ENCODE data around the gene IGFBPL1.
"Not testable (repeated sequence)": the region's sequence is repeated elsewhere in the genome, so short reads cannot be mapped to it uniquely, and the experiment has no call there.

The IGFBPL1 gene

DNA sequence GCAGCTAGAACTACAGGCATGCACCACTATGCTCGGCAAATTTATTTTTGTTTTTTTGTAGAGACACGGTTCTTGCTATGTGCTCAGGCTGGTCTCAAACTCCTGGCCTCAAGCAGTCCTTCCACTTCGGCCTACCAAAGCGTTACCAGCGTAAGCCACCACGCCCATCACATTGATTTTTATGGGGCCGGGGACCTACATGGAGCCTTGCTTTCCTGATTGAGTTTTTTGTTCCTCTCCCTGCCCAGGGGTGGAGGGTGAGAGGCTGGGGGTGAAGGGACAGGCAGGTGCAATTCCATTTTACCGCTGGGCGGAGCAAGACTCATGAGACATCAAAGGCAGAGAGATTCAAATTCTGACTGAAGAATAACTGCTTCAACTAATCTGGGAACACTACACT is 29.8 kb downstream of the IGFBPL1 start:
- DNase-seq = no peak

DNA sequence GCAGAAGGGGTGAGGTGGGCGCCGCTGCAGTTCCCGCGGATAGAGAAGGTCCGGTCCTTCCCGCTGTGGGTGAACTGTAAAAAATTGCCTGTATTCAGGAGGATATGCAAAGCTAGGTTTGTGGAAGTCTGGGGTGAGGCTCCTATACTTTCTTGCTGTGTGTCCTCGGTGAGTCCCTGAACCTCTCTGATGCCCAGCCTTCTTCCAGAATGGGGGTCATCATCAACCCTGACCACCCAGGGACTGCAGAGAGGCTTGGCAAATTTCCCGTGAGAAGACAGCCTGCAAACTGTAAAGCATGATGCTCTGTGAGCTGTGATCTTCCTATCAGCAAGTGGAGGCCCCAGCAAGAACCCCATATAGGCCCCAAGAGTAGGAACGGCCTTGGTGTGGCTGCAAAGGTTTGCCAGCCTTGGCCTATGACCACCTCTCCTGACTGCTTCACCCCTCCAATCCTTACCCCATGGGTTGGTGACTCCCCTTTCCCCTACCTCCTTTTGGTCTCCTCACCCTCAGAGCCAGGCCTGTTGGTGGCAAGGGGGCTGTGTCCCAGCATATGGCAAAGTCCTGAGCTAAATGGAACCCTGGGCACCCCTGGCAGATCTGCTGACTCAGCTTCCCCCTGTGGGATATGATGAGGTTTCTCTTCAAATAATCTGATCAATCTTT is 31.0 kb downstream of the IGFBPL1 start:
- no peak for DNase-seq

DNA sequence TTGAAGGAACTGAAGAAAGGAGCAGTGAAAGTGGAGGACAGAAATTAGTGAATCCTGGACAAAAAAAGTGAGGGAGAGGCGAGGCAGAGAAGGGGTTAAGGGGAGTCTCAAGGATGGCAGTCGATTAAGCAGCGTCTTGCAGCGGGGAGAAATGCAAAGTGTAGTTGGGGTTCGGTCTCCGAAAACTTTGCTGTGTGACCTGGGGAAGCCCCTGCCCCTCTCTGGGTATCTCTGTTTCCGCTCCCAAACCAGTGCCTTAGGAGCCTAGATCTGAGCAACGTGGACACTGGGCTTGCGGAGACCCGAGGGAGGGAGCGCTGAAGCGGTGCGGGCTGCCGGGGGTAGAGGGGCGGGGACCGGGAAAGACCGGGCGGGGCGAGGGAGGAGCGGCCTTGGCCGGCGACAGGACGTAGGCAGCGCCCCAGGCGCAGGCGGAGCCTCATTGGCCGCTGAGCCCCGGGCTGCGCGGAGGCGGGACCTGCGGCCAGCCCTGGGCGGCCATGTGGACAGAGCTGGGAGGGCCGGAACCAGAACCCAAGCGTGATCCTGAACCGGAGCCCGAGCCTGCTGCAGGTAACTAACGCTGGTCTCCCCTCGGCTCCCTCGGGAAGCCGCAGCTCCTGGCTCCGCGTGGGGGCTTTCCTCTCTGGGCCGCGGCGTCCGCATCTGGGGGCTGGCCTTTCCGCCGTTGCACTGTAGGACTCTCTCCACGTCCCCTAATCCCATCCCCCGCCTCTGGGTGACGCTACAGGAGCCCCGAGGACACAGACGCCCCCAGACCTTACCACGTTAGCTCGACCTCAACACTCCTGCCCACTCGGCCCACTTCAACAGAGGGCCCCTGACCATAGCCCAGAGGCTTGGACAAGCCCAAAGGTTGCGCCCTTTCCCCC is 31.8 kb downstream of the IGFBPL1 start, which contains the start of gene ALDH1B1:
Gene ALDH1B1 (plus strand): TSS at position 468 of the 893 bp plus-strand sequence. CDS start 3,047 bp downstream, outside the sequence.
- DNase-seq = peak; percentile 79

DNA sequence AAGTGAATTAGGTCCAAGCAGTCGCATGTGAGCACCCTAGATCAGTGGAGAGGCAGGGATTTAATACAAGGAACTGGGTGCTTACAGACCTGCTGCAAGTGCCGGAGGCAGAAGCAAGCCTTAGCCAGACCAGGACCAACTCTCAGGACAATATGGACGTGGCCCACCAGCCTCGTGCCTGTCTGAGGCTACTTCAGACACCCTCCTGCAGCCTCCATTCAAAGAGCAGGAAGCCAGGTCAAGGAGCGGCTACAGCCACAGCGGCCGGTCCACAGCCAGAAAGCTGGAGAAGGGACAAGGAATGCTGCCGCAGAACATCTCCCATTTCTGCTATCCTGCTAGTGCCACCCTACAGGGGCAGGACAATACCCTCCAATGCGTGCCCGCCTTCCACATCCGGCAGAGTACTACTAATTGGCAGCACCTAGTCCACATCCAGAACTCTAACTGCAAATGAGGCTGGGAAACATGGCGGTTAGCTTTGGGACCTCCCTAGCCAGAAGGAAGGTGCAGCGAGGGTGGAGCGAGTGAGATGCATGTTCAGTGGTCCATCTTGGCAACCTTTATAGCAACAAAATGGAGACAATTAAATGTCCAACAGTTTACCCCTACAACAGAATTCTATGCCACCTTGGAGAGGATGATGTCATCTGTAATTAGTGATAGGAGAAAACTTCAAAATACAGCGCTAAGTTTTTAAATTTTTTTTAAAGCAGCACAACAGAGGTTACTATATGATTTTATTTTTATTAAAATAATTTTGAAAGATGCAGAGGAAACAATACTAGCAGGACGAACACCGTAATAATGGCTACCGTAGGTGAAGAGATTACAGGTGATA is 32.8 kb downstream of the IGFBPL1 start:
- DNase-seq = no peak

DNA sequence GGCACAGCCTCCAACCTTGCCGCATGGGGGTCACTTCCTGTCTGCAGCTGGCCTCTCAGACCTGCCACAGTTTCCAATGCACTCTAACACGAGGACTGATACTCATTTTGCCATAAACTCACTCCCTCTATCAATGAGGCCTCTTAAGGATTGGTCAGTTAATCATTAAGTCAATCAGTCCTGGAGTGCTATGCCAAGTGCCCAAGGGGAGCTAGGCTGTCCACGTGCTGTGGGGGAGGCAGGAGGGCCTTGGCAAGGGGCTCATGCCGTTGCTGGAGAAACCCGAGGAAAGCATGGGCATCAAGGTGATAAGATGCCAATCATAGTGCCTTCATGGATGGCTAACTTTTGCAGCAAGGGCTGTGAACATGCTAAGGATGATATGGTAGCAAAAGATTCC is 33.4 kb downstream of the IGFBPL1 start:
- DNase-seq = no peak

DNA sequence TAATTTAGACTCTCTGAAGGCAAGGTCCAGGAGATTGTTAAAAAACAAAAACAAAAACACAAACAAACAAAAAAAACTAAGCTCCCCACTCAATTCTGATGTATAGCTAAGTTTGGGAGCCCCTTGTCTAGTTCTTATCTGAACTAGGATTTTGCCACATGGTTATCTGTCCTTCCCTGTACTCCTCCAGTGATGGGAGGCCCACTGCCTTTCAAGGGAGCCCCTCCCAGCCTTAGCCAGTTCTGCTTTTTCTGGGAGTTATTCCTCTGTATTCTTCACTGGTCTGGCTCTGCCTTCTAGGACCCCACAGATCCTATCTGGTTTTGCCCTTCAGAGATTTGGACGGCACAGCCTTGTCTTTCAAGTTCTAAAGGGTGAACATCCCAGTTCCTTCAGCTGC is 33.8 kb downstream of the IGFBPL1 start:
- no peak for DNase-seq

DNA sequence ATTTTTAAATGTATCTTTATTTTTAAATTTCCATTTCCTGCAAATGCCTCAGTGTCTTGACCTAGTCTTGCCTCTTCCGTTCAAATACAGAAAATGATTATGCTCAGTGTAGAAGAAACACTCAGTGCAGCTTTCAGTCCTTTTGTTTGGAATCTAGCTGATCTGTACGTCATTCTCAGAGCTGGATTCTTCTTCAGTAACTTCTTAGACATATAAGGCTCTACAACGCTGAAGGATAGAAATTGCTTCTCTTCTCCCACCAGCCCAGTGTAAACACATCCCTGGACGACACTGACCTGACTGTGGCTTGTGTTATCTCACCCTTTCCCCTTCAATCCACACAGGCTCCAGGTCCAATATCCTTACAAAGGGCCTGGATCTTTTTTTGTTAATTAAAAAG is 34.9 kb downstream of the IGFBPL1 start:
- no peak for DNase-seq

DNA sequence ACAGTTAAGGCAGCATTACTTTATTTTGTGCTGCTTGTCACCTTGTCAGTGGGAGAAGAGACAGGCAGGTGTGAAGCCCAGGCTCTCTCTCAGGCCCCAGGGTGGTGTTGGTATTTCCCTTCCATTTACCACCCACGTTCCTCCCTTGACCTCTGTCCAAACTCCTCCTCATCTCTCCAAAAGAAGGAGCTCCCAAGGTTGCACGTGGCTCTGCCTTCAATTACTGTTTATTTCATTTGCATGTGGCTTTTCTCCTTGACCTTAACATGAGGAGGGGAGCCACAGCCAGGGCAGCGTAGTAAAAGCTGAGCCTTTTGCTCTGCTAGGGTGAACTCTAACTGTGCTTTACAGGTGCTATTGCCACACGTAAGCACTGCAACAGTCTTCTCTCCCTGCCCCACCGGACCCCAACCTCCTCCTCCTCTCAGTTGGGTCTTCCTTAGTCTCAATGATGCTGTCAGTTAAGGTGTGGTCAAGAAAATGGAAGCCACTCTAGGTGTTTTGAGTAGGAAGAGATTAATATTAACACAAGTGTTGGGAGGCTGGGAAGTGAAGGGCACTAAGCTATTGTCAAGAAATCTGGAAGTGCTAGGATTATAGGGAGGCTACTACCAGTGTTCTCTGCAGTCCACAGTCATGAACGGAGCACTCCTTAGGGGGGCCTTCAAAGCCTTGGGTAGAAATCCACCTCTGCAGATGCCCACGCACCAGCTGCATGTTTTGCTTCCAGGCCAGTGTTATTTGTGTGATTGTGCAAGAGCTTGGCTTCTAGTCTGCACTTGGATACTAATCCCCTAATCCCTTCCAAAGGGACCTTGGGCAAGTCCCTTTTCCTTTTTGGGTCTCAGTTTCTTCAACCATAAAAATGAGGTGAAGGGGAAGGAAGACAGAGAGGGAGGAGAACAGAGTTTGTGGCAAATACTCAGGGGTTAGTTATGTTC is 35.7 kb downstream of the IGFBPL1 start:
- DNase-seq = peak; percentile 24

DNA sequence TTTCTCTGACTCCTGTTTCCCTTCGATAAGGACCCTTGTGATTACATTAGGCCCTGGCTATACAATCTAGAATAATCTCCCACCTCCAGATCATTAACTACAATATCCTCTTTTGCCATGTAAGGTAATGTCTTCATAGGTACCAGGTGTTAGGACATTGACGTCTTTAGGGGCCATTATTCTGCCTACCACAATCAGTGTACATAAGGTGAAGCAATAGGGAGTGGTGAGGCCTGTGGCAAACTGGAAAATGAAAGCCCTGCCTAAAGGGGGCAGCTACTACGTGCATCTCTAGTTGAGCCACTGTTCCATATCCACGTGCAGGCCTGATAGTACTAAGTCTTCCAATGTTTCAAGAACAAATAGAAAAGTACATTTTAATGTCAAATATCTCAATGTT is 36.5 kb downstream of the IGFBPL1 start:
- no peak for DNase-seq

DNA sequence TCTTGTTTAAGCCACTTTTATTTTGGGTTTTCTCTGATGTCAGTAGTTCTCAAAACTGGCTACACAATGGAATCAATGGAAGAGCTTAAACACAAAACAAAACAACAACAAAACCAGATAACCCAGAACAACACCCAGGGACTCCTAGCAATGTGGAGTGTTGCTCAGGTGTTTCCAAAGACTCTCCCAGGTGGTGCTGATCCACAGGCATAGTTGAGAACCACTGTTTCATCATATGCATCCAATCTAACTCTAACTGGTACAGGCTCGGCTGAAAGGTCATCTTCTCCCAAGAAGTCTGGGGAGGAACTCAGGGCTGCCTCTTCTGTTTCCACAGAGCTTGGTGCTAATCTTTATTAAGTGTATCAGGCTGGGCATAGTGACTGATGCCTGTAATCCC is 37.2 kb downstream of the IGFBPL1 start:
- DNase-seq = no peak

DNA sequence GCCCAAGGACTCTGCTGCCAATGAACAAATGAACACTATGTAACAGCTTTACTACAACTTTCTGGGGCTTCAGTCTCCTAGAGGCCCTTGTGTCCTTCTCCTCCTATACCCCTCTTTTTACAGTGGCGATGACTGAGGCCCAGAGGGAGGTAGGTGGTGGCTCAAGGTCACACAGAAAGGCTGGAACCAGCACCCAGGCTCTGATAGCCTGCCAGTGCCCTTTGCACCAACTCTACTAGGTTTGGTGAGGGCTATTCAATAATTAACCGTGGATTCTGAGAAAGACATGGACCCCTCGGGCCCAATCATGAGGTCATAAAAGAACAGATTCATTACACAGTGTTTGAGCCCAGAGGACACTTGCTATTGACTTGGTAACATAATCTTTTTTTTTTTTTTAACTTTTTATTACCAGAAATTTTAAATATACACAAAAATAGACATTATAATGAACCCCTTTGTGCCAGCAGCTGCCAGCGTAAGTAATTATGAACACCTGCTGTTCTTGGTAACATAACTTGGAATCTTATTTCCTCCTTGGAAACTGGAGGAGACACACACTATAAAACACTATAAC is 37.8 kb downstream of the IGFBPL1 start:
- no peak for DNase-seq

DNA sequence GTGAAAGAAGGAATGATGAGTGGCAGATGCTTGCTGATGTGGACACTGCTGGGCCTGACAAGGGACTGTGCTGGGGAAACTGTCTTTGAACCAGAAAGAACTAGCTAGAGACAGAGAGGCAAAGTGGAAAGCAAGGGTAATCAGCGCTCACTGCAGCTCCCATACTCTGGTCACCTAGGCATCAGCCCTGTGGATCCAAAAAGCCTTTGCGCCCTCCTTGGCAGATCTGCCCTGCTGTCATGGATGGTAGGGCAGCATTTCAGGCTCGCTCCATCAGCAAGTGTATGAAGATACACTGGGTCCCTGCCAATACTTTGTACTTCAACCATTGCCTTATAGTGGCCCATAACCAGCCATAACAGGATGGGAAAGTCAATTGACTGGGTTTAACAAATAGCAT is 38.4 kb downstream of the IGFBPL1 start:
- DNase-seq = no peak

DNA sequence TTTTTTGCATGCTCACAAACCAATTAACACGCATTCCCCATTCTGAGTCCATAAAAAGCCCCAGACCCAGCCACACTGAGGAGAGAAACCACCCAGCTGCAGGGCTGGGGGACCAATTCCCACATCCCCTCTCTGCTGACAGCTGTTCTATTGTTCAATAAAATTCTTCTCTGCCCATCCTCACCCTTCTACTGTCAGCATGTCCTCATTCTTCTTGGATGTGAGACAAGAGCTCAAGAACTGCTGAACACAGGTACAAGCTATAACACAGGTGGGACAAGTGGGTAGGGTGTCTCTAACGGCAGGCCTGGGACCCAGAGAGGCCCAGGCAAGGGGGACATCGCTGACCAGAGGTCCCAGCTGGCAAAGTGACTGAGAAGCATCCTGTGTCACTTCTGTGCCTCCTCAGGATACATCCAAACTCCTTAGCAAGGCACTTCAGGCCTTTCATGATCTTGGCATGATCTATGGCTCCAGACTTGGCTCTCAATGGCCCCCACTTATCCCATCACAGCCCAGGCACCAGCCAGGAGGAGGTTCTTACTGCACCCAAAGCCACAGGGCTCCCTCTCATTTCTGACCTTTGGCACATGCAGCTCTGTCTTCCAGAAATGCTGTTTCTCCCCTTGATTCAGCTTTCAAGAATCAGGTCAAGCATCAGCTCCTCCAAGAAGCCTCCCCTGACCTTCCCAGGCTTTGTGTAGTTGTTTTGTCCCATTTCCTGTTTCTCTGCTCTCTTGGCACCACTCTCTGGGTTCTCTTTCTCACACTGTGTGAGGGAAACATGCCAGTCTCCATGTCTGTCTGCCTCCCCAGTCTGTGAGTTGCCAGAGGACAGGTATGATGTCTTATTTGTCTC is 39.0 kb downstream of the IGFBPL1 start:
- DNase-seq = no peak

DNA sequence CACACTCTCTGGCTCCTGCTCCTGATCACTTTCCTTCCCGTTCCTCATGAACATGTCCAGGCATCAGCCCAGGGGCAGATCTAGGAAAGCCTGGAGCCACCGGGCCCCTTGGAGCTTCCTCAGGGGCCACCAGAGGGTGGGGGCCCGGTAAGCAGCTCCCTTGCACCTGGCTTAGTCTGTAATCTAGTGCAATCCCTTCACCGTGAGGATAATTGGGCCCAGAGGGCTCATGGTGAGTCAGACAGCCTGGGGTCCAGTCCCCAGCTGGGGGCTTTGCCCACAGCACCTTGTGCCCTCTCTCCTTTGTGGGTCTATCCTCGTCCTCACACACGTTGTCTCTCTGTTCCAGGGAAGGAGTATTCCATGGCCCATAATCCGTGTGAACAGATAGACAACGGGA is 42.1 kb downstream of the IGFBPL1 start:
- no peak for DNase-seq

DNA sequence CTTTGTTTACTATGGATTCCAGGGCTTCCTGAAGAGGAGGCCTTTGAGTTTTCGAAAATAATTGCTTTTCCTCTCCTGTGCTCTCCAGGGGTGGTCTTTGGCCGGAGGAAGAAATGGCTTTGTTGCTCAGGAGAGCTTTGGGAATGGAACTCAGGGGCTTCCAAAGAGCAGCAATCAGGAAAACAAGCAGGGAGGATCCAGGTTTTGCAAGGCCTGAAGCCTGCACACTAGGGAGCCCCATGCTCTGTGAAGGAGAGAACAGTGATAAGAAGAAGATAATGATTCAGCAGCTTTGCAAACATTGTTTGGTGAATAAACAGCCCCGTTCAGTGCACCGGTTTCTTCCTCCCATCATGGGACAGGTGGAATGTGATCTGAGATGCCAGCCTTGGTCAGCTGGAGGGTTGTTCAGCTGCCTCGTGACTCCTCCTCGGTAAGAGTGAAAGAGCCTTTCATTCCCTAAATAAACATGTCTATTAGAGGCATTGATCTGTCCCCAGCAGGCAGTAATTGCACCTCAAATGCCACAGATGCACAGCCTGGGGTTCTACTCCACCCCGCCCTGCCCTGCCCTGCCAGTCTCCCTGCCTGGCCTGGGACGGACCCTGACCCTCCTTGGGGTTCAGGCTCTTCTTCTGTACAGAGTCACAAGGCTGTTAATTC is 43.3 kb downstream of the IGFBPL1 start:
- DNase-seq = no peak

DNA sequence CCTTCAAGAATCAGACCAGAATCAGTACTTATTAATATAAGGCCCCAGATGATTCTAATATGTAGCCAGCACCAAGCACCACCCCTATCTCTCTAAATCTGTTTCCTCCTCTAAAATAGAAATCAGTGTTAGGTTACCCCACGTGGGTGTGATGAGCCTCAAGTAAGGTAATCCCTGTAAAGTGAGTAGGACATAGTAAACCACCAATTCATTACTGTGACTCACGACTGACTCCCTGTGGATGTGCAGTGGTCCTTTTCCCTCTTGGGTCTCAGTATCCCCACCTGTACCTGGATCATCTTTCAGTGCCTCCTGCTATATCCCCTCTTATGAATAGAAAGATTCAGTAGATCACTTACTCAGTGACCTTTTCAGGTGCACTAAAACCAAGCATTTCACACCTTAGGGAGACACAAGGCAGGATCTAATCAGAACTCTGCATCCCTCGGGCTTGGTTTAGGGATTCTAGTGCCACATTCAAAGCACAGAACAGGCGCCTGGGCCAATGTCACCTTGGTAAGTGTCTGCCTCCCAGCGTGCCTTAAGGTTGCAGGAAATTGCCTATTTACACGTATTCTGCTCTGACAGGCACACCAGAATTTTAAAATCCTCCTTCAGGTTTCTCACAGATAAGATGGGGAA is 43.9 kb downstream of the IGFBPL1 start:
- DNase-seq = peak; percentile 17

DNA sequence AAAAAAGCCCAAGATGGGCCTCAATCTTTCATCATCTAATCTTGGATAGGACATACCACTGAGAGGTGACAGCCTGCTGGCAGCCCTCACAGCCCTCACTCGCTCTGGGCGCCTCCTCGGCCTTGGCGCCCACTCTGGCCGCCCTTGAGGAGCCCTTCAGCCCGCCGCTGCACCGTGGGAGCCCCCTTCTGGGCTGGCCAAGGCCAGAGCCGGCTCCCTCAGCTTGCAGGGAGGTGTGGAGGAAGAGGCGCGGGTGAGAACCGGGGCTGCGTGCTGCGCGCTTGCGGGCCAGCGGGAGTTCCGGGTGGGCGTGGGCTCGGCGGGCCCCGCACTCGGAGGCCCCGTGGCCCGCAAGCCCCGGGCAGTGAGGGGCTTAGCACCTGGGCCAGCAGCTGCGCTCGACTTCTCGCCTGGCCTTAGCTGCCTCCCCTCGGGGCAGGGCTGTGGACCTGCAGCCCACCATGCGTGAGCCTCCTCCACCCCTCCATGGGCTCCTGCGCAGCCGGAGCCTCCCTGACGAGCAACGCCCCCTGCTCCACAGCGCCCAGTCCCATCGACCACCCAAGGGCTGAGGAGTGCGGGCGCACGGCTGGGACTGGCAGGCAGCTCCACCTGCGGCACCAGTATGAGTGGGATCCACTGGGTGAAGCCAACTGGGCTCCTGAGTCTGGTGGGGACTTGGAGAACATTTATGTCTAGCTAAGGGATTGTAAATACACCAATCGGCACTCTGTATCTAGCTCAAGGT is 46.7 kb downstream of the IGFBPL1 start:
- DNase-seq = not testable (repeated sequence)

DNA sequence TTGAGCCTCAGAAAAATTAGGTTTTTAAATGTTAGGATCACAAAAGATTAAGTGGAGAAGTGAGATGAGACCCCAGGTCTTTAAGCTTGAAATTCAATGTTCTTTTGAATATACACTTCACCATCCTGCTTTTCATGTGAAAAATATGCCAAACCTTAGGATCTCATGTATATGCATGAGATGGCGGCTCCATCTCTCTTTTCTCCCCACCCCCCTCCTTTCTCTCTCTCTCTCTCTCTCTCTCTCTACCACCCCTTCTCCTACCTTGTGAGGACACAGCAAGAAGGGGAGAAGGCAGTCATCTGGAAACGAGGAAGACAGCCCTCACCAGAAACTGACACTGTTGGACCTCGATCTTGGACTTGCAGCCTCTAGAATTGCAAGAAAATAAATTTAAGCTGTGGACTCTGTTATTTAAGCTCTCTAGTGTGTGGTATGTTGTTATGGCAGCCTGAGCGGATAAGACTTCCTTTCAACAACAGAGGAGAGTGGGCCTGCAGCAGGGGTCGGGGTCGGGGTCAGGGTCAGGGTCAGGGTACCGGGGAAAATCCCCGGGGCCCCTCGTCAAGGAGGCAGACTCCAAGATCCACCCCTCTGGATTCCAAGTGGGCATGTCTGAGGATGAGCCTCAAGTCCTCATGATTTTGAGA is 48.1 kb downstream of the IGFBPL1 start:
- DNase-seq = no peak
